PFSK-1 (cell line): ENCODE results near the gene DIAPH2.

Experiments used
- SIN3A ChIP-seq: IDR thresholded peaks from 2 replicates; pipeline ENCODE4 v1.6.1; 2012; ENCODE audit warnings: mild to moderate bottlenecking, low read length, moderate library complexity, borderline replicate concordance; ENCODE audit not compliant: insufficient read depth
- TAF1 ChIP-seq: IDR thresholded peaks from 2 replicates; pipeline ENCODE4 v1.6.1; 2012; ENCODE audit warnings: low read length, control low read depth, borderline replicate concordance; ENCODE audit not compliant: insufficient read depth

DNA sequence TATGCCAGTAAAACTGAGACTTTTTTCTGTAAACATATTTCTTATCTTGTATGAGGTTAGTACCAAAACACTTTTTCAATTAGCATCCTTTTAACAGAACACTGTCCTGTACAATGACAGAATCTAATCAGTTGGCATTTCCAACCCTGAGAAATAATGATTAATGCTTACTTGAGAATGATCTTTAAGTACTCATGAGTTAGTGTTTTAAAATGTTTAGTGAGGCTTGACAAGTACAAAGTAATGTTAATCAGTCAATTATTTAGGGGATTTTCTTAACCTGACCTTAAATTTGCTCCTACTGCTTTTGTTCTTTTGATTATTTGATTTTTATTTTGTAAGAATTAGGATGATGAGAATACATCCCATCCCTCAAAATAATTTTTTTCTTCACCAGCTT is 695.6 kb downstream of the DIAPH2 start:
- TF ChIP-seq SIN3A (no peak), TAF1 (no peak)
